ENCODE data around the gene SERPINA12. TPM values are rescaled to one million over a fixed set of nuclear protein-coding genes. Genes with fewer than 3 reads are reported as not detected.

The SERPINA12 gene
- total RNA-seq, 1 donor from 2014 or later: 8.6 TPM

DNA sequence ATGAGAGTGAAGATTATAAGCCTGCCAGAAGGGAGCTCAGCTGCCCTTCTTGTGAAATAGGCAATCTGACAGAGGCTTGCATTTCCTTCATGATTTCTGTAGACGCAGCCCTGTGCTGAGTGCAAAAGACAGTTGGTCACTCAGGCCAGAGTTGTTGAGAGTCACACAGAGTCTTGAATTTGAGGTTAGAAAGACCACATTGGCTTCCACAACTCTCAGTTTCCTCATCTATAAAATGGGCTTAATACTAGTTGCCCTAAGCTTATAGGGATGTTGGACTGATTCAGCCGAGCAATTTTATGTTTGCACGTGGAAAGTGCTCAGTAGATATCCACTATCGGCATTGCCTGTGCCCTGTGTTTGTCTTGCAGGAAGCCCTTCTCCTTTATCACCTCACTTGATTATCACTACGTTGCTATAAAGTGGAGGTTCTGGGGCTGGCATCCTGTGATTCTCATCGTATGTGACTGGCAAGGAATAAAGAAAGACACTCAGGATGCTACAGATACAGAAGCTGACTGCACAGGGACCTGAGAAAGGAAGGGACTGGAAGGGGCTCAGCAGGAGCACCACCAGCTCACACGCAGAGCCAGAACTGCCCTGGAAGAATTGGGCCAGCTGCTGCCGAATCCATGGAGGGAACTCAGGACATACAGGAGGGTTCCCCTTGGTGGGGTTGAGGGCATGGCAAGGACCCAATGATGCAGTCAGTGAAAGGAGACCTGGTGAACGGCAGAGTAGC lies 32.1 kb upstream of the SERPINA12 start:
- peaks cover 14% of the 10 kb centered on the region for H3K4me1 ChIP-seq
- intact Hi-C loops (cut with DNase I): no loop called here
- no peaks in the 10 kb centered on the region for H3K27me3 ChIP-seq
- no peak for TF ChIP-seq POLR2AphosphoS5 (IDR thresholded peaks at IDR 0.05; ENCODE audit: insufficient read depth in 1 of 2, low read depth in 1 of 2)
- no peak for TF ChIP-seq CTCF (IDR thresholded peaks at IDR 0.05)
- no peak for TF ChIP-seq POLR2A (IDR thresholded peaks at IDR 0.05)
- no peaks in the 10 kb centered on the region for H3K36me3 ChIP-seq
- H3K27ac ChIP-seq: no peak overlapping the region
- no peak overlapping the region for H3K4me3 ChIP-seq
- no peaks in the 10 kb centered on the region for H3K9me3 ChIP-seq
- DNase-seq (ENCODE audit: extremely low spot score in 2 of 2): peak; percentile 69 to 72

GRCh38 chr14:94540031-94540794 lies 30.9 kb upstream of the SERPINA12 start:
- no peaks in the 10 kb centered on the region for H3K27me3 ChIP-seq
- TF ChIP-seq CTCF (IDR thresholded peaks at IDR 0.05) (no peak), POLR2AphosphoS5 (IDR thresholded peaks at IDR 0.05; ENCODE audit: insufficient read depth in 1 of 2, low read depth in 1 of 2) (no peak), POLR2A (IDR thresholded peaks at IDR 0.05) (no peak)
- H3K36me3 ChIP-seq: no peaks in the 10 kb centered on the region
- DNase-seq (ENCODE audit: extremely low spot score in 2 of 2): peak; percentile 28 to 80
- no peak overlapping the region for H3K4me3 ChIP-seq
- no peak overlapping the region for H3K27ac ChIP-seq
- H3K9me3 ChIP-seq: no peaks in the 10 kb centered on the region
- peaks cover 14% of the 10 kb centered on the region for H3K4me1 ChIP-seq
- intact Hi-C loops (cut with DNase I): no loop called here

- DNase-seq (ENCODE audit: extremely low spot score in 2 of 2): peak in 1 of 2 donors; percentile 82
- intact Hi-C loops (cut with DNase I): no loop called here
- Histone ChIP-seq H3K4me1 (peaks cover 14% of the 10 kb centered on the region), H3K4me3 (no peak overlapping the region), H3K27me3 (no peaks in the 10 kb centered on the region), H3K27ac (no peak overlapping the region), H3K9me3 (no peaks in the 10 kb centered on the region), H3K36me3 (no peaks in the 10 kb centered on the region)
- TF ChIP-seq POLR2A (IDR thresholded peaks at IDR 0.05): no peak
- no peak for TF ChIP-seq CTCF (IDR thresholded peaks at IDR 0.05)
- TF ChIP-seq POLR2AphosphoS5 (IDR thresholded peaks at IDR 0.05; ENCODE audit: insufficient read depth in 1 of 2, low read depth in 1 of 2): no peak
Observed at GRCh38 chr14:94539181-94539580, 29.9 kb upstream of the SERPINA12 start.

DNA sequence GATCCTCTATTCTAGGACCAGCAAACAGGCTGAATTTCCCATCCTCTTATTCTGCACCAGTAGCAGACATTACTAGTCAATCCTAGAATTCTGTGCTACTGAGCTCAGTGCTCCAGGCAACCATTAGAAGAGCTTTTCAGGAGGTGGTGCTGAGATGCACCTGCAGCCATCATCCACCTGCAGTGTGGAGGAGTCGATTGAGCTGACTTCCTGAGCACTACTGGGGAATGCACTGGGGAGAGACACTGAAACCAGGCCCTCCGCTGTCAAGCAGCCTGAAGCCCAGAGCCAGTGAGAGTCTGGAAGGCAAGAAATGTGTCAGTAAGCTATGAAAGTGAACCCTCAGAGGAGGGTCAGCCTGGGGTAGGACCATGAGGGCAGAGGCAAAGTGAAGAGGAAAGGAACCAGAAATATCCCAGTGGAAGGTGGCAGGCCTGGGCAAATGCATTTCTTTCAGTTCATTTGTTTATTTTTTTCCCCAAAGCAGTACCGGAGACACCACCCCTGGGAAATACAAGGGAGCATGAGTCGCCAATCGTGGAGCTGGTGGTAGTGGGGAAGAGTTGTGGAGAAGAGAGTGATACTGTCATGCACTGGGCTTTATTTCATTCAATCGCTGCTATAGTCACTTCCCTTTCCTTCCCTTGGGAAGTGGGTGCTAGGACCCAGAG lies 28.9 kb upstream of the SERPINA12 start:
- H3K4me3 ChIP-seq: no peak overlapping the region
- peaks cover 14% of the 10 kb centered on the region for H3K4me1 ChIP-seq
- TF ChIP-seq CTCF (IDR thresholded peaks at IDR 0.05): no peak
- no peak for TF ChIP-seq POLR2A (IDR thresholded peaks at IDR 0.05)
- TF ChIP-seq POLR2AphosphoS5 (IDR thresholded peaks at IDR 0.05; ENCODE audit: insufficient read depth in 1 of 2, low read depth in 1 of 2): no peak
- H3K27me3 ChIP-seq: no peaks in the 10 kb centered on the region
- H3K27ac ChIP-seq: no peak overlapping the region
- no peaks in the 10 kb centered on the region for H3K9me3 ChIP-seq
- no peaks in the 10 kb centered on the region for H3K36me3 ChIP-seq
- DNase-seq (ENCODE audit: extremely low spot score in 2 of 2): peak; percentile 67 to 88
- intact Hi-C loops (cut with DNase I): no loop called here

Measured in vagina (tissue), 2 donors.